ENCODE results near the gene RAB27B.
A peak's percentile ranks its signal among the peaks of the same experiment; 100 is the strongest.

The RAB27B gene

DNA sequence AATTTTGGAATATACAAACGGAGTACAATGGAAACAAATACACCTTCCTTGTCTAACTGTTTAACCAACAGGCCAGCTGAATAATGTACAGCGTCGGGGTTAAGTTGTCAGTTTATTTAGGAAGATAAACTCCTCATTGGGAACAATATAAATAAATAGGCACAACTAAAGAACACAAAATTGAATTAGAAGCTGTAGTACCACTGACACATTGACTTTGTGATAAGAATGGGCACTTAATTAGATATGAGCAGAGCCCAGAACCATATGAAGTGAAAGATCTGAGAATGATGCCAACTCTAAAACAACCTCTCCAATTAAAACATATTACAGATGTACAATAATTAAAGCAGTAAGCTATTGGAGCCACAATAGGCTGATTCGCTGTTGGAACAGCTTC lies 86.5 kb downstream of the RAB27B start:
- no peak for TF ChIP-seq TOX (CRISPR knock-in tag; IDR thresholded peaks at IDR 0.05; ENCODE audit: borderline replicate concordance)
- TF ChIP-seq, protein P1, sequence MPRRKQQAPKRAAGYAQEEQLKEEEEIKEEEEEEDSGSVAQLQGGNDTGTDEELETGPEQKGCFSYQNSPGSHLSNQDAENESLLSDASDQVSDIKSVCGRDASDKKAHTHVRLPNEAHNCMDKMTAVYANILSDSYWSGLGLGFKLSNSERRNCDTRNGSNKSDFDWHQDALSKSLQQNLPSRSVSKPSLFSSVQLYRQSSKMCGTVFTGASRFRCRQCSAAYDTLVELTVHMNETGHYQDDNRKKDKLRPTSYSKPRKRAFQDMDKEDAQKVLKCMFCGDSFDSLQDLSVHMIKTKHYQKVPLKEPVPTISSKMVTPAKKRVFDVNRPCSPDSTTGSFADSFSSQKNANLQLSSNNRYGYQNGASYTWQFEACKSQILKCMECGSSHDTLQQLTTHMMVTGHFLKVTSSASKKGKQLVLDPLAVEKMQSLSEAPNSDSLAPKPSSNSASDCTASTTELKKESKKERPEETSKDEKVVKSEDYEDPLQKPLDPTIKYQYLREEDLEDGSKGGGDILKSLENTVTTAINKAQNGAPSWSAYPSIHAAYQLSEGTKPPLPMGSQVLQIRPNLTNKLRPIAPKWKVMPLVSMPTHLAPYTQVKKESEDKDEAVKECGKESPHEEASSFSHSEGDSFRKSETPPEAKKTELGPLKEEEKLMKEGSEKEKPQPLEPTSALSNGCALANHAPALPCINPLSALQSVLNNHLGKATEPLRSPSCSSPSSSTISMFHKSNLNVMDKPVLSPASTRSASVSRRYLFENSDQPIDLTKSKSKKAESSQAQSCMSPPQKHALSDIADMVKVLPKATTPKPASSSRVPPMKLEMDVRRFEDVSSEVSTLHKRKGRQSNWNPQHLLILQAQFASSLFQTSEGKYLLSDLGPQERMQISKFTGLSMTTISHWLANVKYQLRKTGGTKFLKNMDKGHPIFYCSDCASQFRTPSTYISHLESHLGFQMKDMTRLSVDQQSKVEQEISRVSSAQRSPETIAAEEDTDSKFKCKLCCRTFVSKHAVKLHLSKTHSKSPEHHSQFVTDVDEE (CRISPR knock-in tag; IDR thresholded peaks at IDR 0.05) = no peak
- TF ChIP-seq RARB (CRISPR knock-in tag; IDR thresholded peaks at IDR 0.05) = no peak
- TF ChIP-seq PPARA (CRISPR knock-in tag; IDR thresholded peaks at IDR 0.05; ENCODE audit: borderline replicate concordance) = no peak
- no peak for TF ChIP-seq ESRRG (CRISPR knock-in tag; IDR thresholded peaks at IDR 0.05)
- TF ChIP-seq BACH2 (CRISPR knock-in tag; IDR thresholded peaks at IDR 0.05; ENCODE audit: borderline replicate concordance) = no peak
- TF ChIP-seq ZFP30 (CRISPR knock-in tag; IDR thresholded peaks at IDR 0.05) = no peak
- no peak for TF ChIP-seq ZNF70 (CRISPR knock-in tag; IDR thresholded peaks at IDR 0.05)
- TF ChIP-seq, protein P2, sequence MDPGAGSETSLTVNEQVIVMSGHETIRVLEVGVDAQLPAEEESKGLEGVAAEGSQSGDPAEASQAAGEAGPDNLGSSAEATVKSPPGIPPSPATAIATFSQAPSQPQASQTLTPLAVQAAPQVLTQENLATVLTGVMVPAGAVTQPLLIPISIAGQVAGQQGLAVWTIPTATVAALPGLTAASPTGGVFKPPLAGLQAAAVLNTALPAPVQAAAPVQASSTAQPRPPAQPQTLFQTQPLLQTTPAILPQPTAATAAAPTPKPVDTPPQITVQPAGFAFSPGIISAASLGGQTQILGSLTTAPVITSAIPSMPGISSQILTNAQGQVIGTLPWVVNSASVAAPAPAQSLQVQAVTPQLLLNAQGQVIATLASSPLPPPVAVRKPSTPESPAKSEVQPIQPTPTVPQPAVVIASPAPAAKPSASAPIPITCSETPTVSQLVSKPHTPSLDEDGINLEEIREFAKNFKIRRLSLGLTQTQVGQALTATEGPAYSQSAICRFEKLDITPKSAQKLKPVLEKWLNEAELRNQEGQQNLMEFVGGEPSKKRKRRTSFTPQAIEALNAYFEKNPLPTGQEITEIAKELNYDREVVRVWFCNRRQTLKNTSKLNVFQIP (CRISPR knock-in tag; IDR thresholded peaks at IDR 0.05; ENCODE audit: borderline replicate concordance, low read depth) = no peak
- ATAC-seq = no peak

DNA sequence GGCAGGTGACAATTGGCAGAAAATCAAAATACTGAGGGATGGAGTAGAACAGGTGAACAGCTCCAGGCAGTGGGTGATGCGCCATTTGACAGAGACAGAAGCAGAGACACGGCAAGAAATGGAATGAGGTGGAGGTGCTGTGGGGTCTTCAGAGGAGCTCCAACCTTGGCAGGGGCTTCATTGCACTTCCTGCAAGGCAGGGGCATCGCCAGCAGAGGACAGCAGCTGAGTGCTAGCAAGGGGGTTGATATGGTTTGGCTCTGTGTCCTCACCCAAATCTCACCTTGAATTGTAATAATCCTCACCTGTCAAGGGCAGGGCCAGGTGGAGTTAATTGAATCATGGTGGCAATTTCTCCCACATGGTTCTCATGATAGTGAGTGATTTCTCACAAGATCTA lies 88.2 kb downstream of the RAB27B start:
- no peak for ATAC-seq
- TF ChIP-seq ZNF565 (CRISPR knock-in tag; conservative IDR thresholded peaks at IDR 0.05; ENCODE audit: low read depth) (no peak), ARNTL (CRISPR knock-in tag; IDR thresholded peaks at IDR 0.05; ENCODE audit: borderline replicate concordance, low read depth) (no peak), ZC3H10 (CRISPR knock-in tag; IDR thresholded peaks at IDR 0.05) (no peak), ZNF70 (CRISPR knock-in tag; IDR thresholded peaks at IDR 0.05) (no peak), BACH2 (CRISPR knock-in tag; IDR thresholded peaks at IDR 0.05; ENCODE audit: borderline replicate concordance) (no peak), ZFP30 (CRISPR knock-in tag; IDR thresholded peaks at IDR 0.05) (no peak)
- TF ChIP-seq, protein P3, sequence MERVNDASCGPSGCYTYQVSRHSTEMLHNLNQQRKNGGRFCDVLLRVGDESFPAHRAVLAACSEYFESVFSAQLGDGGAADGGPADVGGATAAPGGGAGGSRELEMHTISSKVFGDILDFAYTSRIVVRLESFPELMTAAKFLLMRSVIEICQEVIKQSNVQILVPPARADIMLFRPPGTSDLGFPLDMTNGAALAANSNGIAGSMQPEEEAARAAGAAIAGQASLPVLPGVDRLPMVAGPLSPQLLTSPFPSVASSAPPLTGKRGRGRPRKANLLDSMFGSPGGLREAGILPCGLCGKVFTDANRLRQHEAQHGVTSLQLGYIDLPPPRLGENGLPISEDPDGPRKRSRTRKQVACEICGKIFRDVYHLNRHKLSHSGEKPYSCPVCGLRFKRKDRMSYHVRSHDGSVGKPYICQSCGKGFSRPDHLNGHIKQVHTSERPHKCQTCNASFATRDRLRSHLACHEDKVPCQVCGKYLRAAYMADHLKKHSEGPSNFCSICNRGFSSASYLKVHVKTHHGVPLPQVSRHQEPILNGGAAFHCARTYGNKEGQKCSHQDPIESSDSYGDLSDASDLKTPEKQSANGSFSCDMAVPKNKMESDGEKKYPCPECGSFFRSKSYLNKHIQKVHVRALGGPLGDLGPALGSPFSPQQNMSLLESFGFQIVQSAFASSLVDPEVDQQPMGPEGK (CRISPR knock-in tag; IDR thresholded peaks at IDR 0.05; ENCODE audit: borderline replicate concordance) = no peak

DNA sequence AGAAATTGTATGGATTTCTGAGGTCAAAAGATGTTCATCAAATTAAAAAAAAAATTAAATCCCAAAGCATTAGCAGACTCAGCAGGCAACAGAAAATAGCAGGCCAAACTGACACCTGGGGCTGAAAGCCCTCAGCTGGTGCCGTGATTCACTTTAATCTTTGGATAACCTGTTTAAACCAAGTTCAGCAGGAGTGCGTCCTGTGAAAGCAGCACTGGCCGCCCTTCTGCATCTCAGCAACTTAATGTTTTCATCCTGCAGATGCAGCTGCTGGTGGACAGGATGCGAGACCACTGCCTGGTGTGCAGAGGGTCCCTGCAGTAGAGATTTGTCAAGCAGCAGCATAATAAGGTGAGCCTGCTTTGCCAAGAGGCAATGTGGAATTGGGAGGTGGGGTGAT lies 89.8 kb downstream of the RAB27B start:
- ATAC-seq = no peak
- TF ChIP-seq TCF4 (CRISPR knock-in tag; IDR thresholded peaks at IDR 0.05; ENCODE audit: borderline replicate concordance) = peak; percentile 59; the same call in 1 of the 2 replicates
- TF ChIP-seq, protein P1 (CRISPR knock-in tag; IDR thresholded peaks at IDR 0.05) = peak; percentile 49; the same call in 1 of the 2 replicates
- no peak for TF ChIP-seq CSDC2 (CRISPR knock-in tag; IDR thresholded peaks at IDR 0.05)

DNA sequence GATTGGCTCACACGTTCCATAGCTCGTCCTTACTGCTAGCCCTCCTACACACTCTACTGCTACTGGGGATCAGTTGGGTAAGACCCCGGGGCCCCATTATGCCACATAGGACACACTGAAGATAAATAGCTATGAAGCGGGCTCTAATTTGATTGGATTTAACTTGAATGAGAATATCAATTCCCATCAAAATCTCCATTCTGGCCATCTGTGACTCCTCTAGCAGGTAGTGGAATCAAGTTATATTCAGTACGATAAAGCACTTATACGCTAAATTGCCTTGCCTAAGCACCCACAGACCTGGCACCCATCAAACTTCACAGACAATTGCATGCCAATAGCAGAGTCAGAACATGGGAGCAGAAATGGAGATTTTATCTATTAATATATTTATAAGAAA lies 91.1 kb downstream of the RAB27B start:
- TF ChIP-seq PPARA (CRISPR knock-in tag; IDR thresholded peaks at IDR 0.05; ENCODE audit: borderline replicate concordance) = no peak
- TF ChIP-seq TCF4 (CRISPR knock-in tag; IDR thresholded peaks at IDR 0.05; ENCODE audit: borderline replicate concordance) = 0 out of 2 replicates have a peak, but pooled peaks have one; percentile 27
- no peak for TF ChIP-seq CSDC2 (CRISPR knock-in tag; IDR thresholded peaks at IDR 0.05)
- TF ChIP-seq, protein P1 (CRISPR knock-in tag; IDR thresholded peaks at IDR 0.05) = 0 out of 2 replicates have a peak, but pooled peaks have one; percentile 79
- TF ChIP-seq, protein P2 (CRISPR knock-in tag; IDR thresholded peaks at IDR 0.05; ENCODE audit: borderline replicate concordance, low read depth) = no peak
- ATAC-seq = no peak

Data from SK-N-SH treated with all-trans-retinoic acid at 6 μM for 48 hours (cell line).